Mesendoderm (in vitro differentiated cells): ENCODE results near the gene PPFIBP2.

Experiments used
- DNase-seq: peaks from one replicate; pipeline ENCODE4 v3.0.0; 2013
- H2AK5ac ChIP-seq: 2 replicates; pipeline ENCODE4 v1.6.1; 2013; ENCODE audit warnings: low read length, inconsistent platforms
- H2BK120ac ChIP-seq: 2 replicates; pipeline ENCODE4 v1.6.1; 2013; ENCODE audit warnings: low read depth, mild to moderate bottlenecking, low read length, moderate library complexity, mixed read lengths
- H2BK15ac ChIP-seq: replicated peaks from 2 replicates; pipeline ENCODE4 v1.6.1; 2013; ENCODE audit warnings: low read depth, mild to moderate bottlenecking, moderate library complexity
- H2BK5ac ChIP-seq: 2 replicates; pipeline ENCODE4 v1.6.1; 2013; ENCODE audit warnings: low read length, inconsistent platforms
- H3K18ac ChIP-seq: 2 replicates; pipeline ENCODE4 v1.6.1; 2013; ENCODE audit warnings: mild to moderate bottlenecking, low read length, mixed read lengths
- H3K23ac ChIP-seq: one replicate; pipeline ENCODE4 v1.6.1; 2013; ENCODE audit warnings: low read length
- H3K27ac ChIP-seq: 2 replicates; pipeline ENCODE4 v1.5.1; 2013; ENCODE audit warnings: low read depth, mild to moderate bottlenecking, inconsistent platforms, low read length, moderate library complexity
- H3K27me3 ChIP-seq: 2 replicates; pipeline ENCODE4 v1.6.1; 2013; ENCODE audit warnings: low read length, control low read depth, mild to moderate bottlenecking, inconsistent platforms; ENCODE audit not compliant: insufficient read depth, poor library complexity
- H3K36me3 ChIP-seq: 2 replicates; pipeline ENCODE4 v1.6.1; 2013; ENCODE audit warnings: low read length, inconsistent platforms; ENCODE audit not compliant: control insufficient read depth, insufficient read depth
- H3K4ac ChIP-seq: one replicate; pipeline ENCODE4 v1.6.1; 2013; ENCODE audit warnings: low read depth, mild to moderate bottlenecking, low read length, moderate library complexity
- H3K4me1 ChIP-seq: 2 replicates; pipeline ENCODE4 v1.6.1; 2013; ENCODE audit warnings: low read depth, low read length, inconsistent platforms; ENCODE audit not compliant: control insufficient read depth
- H3K4me2 ChIP-seq: 2 replicates; pipeline ENCODE4 v1.6.1; 2013; ENCODE audit warnings: low read length
- H3K4me3 ChIP-seq: 2 replicates; pipeline ENCODE4 v1.5.1; 2013; ENCODE audit warnings: mild to moderate bottlenecking, low read length
- H3K56ac ChIP-seq: one replicate; pipeline ENCODE4 v1.6.1; 2013; ENCODE audit warnings: low read length
- H3K79me1 ChIP-seq: 2 replicates; pipeline ENCODE4 v1.6.1; 2013; ENCODE audit warnings: low read length, inconsistent platforms
- H3K79me2 ChIP-seq: 2 replicates; pipeline ENCODE4 v1.6.1; 2013; ENCODE audit warnings: mild to moderate bottlenecking, low read length; ENCODE audit not compliant: control insufficient read depth, insufficient read depth
- H3K9ac ChIP-seq: 2 replicates; pipeline ENCODE4 v1.6.1; 2013; ENCODE audit warnings: low read length, inconsistent platforms
- H4K5ac ChIP-seq: one replicate; pipeline ENCODE4 v1.6.1; 2013; ENCODE audit warnings: low read length
- H4K8ac ChIP-seq: one replicate; pipeline ENCODE4 v1.6.1; 2013; ENCODE audit warnings: low read depth, mild to moderate bottlenecking, control low read depth, low read length, moderate library complexity
- WGBS: extraction: QIAGEN DNeasy Blood & Tissue Kit; methylation state at CpG from one replicate; pipeline ENCODE4 v1.1.7; 2013; ENCODE audit warnings: low lambda C conversion rate, missing lambda C conversion rate; ENCODE audit not compliant: insufficient coverage; ENCODE audit errors: extremely low coverage; 5-methylcytosine and 5-hydroxymethylcytosine counted together

The PPFIBP2 gene

GRCh38 chr11:7609521-7609920, 95.7 kb downstream of the PPFIBP2 start:
- peaks cover 2% of the 10 kb centered on the region for H3K79me2 ChIP-seq
- H3K4me1 ChIP-seq = peaks cover 12% of the 10 kb centered on the region
- no peaks in the 10 kb centered on the region for H3K79me1 ChIP-seq
- H2AK5ac ChIP-seq = no peak overlapping the region
- no peaks in the 10 kb centered on the region for H3K27me3 ChIP-seq
- no peak overlapping the region for H3K4ac ChIP-seq
- no peaks in the 10 kb centered on the region for H3K36me3 ChIP-seq
- H2BK15ac ChIP-seq = no peak overlapping the region
- H3K4me2 ChIP-seq = no peak overlapping the region
- H3K27ac ChIP-seq = no peak overlapping the region
- no peak overlapping the region for H3K4me3 ChIP-seq
- H4K5ac ChIP-seq = no peak overlapping the region
- H3K9ac ChIP-seq = no peak overlapping the region
- no peak overlapping the region for H4K8ac ChIP-seq
- no peak overlapping the region for H2BK120ac ChIP-seq
- H2BK5ac ChIP-seq = no peak overlapping the region
- no peak for DNase-seq
- no peak overlapping the region for H3K56ac ChIP-seq
- H3K18ac ChIP-seq = no peak overlapping the region
- no peak overlapping the region for H3K23ac ChIP-seq

- H3K56ac ChIP-seq = no peak overlapping the region
- H3K4ac ChIP-seq = no peak overlapping the region
- no peak overlapping the region for H3K23ac ChIP-seq
- no peak overlapping the region for H3K27ac ChIP-seq
- no peak overlapping the region for H2AK5ac ChIP-seq
- H4K5ac ChIP-seq = no peak overlapping the region
- no peak overlapping the region for H3K4me3 ChIP-seq
- H3K9ac ChIP-seq = no peak overlapping the region
- H3K4me2 ChIP-seq = no peak overlapping the region
- no CpG with 5 or more reads among the region's 3 CpGs for WGBS
- no peak for DNase-seq
- no peaks in the 10 kb centered on the region for H3K27me3 ChIP-seq
- peaks cover 2% of the 10 kb centered on the region for H3K79me2 ChIP-seq
- no peak overlapping the region for H3K18ac ChIP-seq
- H2BK120ac ChIP-seq = no peak overlapping the region
- H3K79me1 ChIP-seq = no peaks in the 10 kb centered on the region
- H3K4me1 ChIP-seq = peaks cover 10% of the 10 kb centered on the region
- no peak overlapping the region for H2BK15ac ChIP-seq
- H3K36me3 ChIP-seq = no peaks in the 10 kb centered on the region
- H4K8ac ChIP-seq = no peak overlapping the region
- no peak overlapping the region for H2BK5ac ChIP-seq
Observed at GRCh38 chr11:7610393-7610792, 96.6 kb downstream of the PPFIBP2 start.

- peaks cover 2% of the 10 kb centered on the region for H3K79me2 ChIP-seq
- H2BK15ac ChIP-seq = no peak overlapping the region
- no peak overlapping the region for H4K8ac ChIP-seq
- no peak overlapping the region for H3K9ac ChIP-seq
- no peak overlapping the region for H3K4ac ChIP-seq
- H3K4me1 ChIP-seq = peaks cover 10% of the 10 kb centered on the region
- H2BK5ac ChIP-seq = no peak overlapping the region
- no peaks in the 10 kb centered on the region for H3K27me3 ChIP-seq
- H4K5ac ChIP-seq = no peak overlapping the region
- H3K18ac ChIP-seq = no peak overlapping the region
- H3K23ac ChIP-seq = no peak overlapping the region
- H3K36me3 ChIP-seq = no peaks in the 10 kb centered on the region
- no CpG with 5 or more reads among the region's 1 CpG for WGBS
- no peak overlapping the region for H3K4me2 ChIP-seq
- H3K4me3 ChIP-seq = no peak overlapping the region
- no peak overlapping the region for H3K56ac ChIP-seq
- no peak overlapping the region for H3K27ac ChIP-seq
- DNase-seq = no peak
- H3K79me1 ChIP-seq = no peaks in the 10 kb centered on the region
- H2AK5ac ChIP-seq = no peak overlapping the region
- H2BK120ac ChIP-seq = no peak overlapping the region
Observed at GRCh38 chr11:7611411-7611810, 97.6 kb downstream of the PPFIBP2 start.

- WGBS = no CpG with 5 or more reads among the region's 7 CpGs
- no peaks in the 10 kb centered on the region for H3K36me3 ChIP-seq
Observed at GRCh38 chr11:7612056-7612660, 98.4 kb downstream of the PPFIBP2 start.

GRCh38 chr11:7612661-7613393, 99.0 kb downstream of the PPFIBP2 start:
- Histone ChIP-seq H3K4ac (no peak overlapping the region), H3K36me3 (no peaks in the 10 kb centered on the region)
- peak; percentile 41 for DNase-seq

More at GRCh38 chr11:7612056-7612660, 98.4 kb downstream of the PPFIBP2 start:
- Histone ChIP-seq H4K5ac (no peak overlapping the region), H3K4me2 (no peak overlapping the region), H3K9ac (no peak overlapping the region), H3K27ac (no peak overlapping the region), H3K79me1 (no peaks in the 10 kb centered on the region), H2BK5ac (peak overlapping the region; percentile 32), H3K23ac (no peak overlapping the region), H2AK5ac (no peak overlapping the region), H3K79me2 (peaks cover 2% of the 10 kb centered on the region), H3K56ac (no peak overlapping the region), H3K4ac (no peak overlapping the region), H3K4me1 (peaks cover 10% of the 10 kb centered on the region), H2BK120ac (no peak overlapping the region), H3K18ac (peak overlapping the region; percentile 53), H3K4me3 (no peak overlapping the region), H3K27me3 (no peaks in the 10 kb centered on the region), H2BK15ac (no peak overlapping the region), H4K8ac (no peak overlapping the region)
- DNase-seq = peak; percentile 80

GRCh38 chr11:7613394-7613720, 99.6 kb downstream of the PPFIBP2 start:
- Histone ChIP-seq H3K36me3 (no peaks in the 10 kb centered on the region), H2BK120ac (no peak overlapping the region), H3K79me1 (no peaks in the 10 kb centered on the region), H3K56ac (no peak overlapping the region), H2BK5ac (no peak overlapping the region), H3K27me3 (no peaks in the 10 kb centered on the region), H3K9ac (no peak overlapping the region), H4K8ac (no peak overlapping the region), H3K4me2 (no peak overlapping the region), H3K79me2 (peaks cover 2% of the 10 kb centered on the region), H4K5ac (no peak overlapping the region), H2AK5ac (no peak overlapping the region), H3K4me3 (no peak overlapping the region), H3K4me1 (peaks cover 10% of the 10 kb centered on the region), H3K27ac (no peak overlapping the region), H2BK15ac (no peak overlapping the region), H3K4ac (no peak overlapping the region), H3K23ac (no peak overlapping the region), H3K18ac (no peak overlapping the region)
- DNase-seq = no peak
- no CpG with 5 or more reads among the region's 4 CpGs for WGBS

More at GRCh38 chr11:7612661-7613393, 99.0 kb downstream of the PPFIBP2 start:
- peak overlapping the region; percentile 9 for H2BK5ac ChIP-seq
- H4K8ac ChIP-seq = no peak overlapping the region
- no peak overlapping the region for H3K23ac ChIP-seq
- H3K18ac ChIP-seq = peak overlapping the region; percentile 53
- no peak overlapping the region for H3K4me3 ChIP-seq
- no CpG with 5 or more reads among the region's 4 CpGs for WGBS
- peaks cover 10% of the 10 kb centered on the region for H3K4me1 ChIP-seq
- no peaks in the 10 kb centered on the region for H3K79me1 ChIP-seq
- H2BK15ac ChIP-seq = no peak overlapping the region
- no peaks in the 10 kb centered on the region for H3K27me3 ChIP-seq
- H3K9ac ChIP-seq = no peak overlapping the region
- H3K27ac ChIP-seq = no peak overlapping the region
- H2AK5ac ChIP-seq = no peak overlapping the region
- H3K56ac ChIP-seq = no peak overlapping the region
- H3K4me2 ChIP-seq = no peak overlapping the region
- H3K79me2 ChIP-seq = peaks cover 2% of the 10 kb centered on the region
- H2BK120ac ChIP-seq = peak overlapping the region; percentile 10
- no peak overlapping the region for H4K5ac ChIP-seq
